GM18498 (cell line): ENCODE results near the gene CELF4.

Source experiments
- ATAC-seq: cut with Tn5 transposase; IDR thresholded peaks from one replicate; pipeline ENCODE4 v1.9.1; 2021; ENCODE audit warnings: mild to moderate bottlenecking, moderate library complexity; ENCODE audit not compliant: unreplicated experiment

The CELF4 gene

GRCh38 chr18:37247497-37248161 lies 318.0 kb downstream of the CELF4 start:
- no peak for ATAC-seq

DNA sequence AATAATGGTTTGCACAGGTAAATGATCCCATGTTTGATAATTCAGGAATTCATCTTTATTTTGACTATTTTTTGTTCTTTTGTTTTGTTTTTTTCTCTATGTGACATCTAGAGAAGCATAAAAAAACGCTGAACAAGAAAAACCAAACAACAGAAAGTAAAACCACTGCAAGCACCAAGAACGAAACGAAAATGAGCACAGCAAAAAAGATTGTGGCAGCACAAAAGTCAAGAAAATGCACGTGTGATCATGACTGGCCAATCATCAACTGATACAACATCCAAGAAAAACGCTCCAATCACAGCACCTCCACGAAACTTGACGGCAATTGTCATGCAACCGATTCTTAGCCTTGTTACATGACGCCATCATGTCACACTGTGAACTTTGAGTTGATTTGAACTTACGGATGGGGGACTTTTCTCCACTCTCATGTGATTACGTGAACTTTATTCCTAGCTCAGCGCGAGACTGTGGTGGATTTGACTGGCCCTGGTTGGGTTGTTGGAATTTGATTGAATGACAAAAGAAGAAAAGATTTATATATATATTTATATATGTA lies 318.7 kb downstream of the CELF4 start:
- ATAC-seq = no peak

DNA sequence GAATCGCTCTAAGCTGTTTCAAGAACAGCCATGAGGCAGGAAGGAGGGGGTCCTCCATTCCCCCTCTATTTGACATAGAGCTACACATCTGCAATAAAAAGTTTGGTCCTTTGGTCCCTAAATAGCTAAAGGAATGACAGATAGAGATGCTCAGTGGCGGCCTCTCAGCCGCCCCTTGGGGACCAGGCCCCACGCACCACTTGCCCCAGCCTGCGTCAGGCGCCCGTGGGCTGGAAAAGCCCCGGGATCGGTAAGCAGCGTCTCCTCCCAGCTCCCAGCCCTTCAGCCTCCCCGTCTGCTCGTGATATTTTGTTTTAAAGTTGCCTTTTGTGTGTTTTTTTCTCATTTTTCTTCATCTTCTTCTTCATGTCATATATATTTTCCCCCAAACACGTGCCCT lies 321.0 kb downstream of the CELF4 start:
- ATAC-seq = no peak

- ATAC-seq = no peak
Observed at GRCh38 chr18:37243741-37244140, 321.9 kb downstream of the CELF4 start.

- no peak for ATAC-seq
Observed at GRCh38 chr18:37242826-37243560, 322.6 kb downstream of the CELF4 start.

DNA sequence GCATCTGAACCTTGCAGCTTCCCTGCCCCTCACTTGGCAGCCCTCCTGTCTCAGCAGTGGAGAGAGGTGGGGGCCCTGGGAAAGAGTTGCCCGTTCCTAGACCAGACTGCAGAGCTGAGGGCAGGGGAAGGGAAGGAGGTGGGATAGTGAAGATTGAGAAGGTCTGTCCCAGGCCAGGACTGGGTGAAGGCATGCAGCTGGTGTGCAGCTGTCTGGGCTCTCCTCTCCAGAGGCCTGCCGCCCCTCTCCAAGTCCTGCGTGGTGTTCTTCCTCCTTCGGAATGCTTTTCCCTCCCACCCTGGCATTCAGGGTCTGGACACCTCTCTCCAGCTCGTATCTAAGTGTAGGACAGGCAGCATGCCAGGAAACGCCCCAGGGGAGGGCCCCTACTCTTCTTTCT lies 323.5 kb downstream of the CELF4 start:
- ATAC-seq = no peak

DNA sequence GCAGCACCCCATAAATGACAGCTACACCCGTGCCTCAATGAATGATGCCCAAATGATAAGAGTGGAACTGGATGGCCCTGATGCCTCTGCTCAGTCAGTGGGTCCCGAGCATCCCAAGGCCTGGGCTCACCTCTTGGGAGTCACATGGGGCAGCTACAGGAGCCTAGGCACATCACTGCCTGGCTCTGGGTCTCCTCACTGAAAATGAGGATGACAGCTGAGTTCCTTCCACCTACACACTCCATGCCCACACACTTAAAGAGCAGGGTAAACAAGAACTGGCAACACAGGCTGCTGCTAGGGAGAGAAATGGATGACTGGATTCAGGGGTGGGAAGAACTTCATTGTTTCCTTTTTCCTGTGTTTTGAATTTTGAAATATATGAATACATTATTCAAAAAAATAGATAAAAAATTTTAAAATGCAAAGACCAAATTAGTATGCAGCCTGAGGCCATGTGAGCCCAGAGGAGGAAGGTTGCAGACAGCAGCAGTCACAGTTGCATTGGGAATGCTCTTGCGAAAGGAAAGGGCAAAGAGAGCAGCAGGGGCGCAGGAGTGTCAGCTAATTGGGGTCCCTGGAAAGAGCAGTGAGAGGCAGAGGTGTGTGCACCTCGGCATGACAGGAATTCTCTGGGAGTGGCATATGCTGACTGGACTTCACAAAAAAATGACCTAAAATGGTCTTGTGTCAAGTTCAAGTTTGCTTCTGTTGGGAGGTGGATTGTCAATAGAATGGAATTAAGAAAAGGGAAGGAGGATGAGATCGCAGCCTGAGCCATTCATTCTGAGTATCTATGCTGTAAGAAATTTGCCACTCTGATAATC lies 327.1 kb downstream of the CELF4 start:
- ATAC-seq = no peak

- no peak for ATAC-seq
Observed at GRCh38 chr18:37235583-37235982, 330.0 kb downstream of the CELF4 start.

- no peak for ATAC-seq
Observed at GRCh38 chr18:37231251-37231650, 334.3 kb downstream of the CELF4 start.

- ATAC-seq = no peak
Observed at GRCh38 chr18:37230768-37231167, 334.8 kb downstream of the CELF4 start.

DNA sequence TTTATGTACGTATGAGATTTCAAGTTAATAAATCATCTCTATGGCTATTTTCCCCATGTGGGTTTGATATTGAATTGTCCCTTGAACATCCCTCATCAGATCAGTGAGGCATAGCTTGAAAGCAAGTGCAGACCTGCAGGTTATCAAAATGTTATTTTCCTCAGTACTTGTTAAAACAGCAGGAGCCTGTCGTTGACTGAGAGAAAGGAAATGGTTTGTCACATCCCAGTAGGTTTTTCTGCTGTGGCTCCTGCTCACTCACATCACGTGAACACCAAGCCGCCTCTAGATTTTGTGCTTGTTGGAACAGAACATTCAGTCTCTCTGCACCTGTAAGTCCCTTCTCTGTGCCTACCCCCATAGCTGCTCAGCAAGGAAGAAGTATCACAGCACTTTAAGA lies 340.3 kb downstream of the CELF4 start:
- no peak for ATAC-seq

- ATAC-seq = no peak
Observed at GRCh38 chr18:37222999-37223378, 342.6 kb downstream of the CELF4 start.

GRCh38 chr18:37222354-37222998 lies 343.1 kb downstream of the CELF4 start:
- ATAC-seq = no peak

- ATAC-seq = no peak
Observed at GRCh38 chr18:37219257-37219656, 346.3 kb downstream of the CELF4 start.

DNA sequence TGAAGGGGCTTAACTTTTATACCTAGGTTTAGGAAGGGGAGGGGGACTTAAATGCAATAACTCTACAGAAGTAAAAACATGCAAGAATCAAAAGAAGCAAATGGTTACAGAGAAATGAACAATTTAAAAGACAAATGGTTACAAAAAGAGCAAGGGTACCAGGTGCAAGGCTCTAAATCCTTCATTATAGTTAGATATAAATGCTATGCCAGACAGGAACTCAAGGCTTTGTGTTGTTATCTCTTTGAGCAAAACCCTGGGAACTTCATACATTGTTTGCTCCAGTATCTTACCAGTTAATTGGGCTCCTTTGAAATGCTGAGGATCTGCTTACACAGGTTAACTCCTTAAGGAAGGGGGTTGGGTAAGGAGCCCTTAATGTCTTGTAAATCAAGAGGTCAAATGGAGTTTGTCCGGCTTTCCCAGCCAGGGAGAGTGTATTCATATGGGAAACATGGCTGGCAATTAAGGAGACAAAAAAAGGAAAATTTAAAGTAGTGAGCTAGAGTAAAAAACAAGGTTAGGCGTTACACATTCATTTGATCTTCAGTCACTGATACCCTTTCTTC lies 347.5 kb downstream of the CELF4 start:
- ATAC-seq = no peak

DNA sequence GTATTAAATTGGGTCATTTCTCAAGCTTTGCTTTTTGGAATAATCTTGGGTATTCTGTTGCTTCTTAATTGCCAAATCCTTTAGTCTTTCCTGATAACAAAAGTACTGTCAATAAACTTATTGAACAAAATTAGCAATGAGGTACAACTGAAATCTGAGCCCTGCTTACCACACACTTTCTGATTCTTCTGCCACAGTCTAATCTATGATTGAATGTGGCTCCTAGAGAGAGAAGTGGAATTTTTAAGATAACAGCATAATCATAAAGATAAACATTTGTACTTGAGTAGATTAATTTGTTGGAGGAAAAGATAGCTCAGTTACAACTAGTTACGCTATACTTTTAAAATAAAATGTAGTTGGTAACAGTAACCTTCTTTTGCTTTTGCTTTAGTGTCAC lies 354.8 kb downstream of the CELF4 start:
- no peak for ATAC-seq

- no peak for ATAC-seq
Observed at GRCh38 chr18:37207343-37207742, 358.3 kb downstream of the CELF4 start.

DNA sequence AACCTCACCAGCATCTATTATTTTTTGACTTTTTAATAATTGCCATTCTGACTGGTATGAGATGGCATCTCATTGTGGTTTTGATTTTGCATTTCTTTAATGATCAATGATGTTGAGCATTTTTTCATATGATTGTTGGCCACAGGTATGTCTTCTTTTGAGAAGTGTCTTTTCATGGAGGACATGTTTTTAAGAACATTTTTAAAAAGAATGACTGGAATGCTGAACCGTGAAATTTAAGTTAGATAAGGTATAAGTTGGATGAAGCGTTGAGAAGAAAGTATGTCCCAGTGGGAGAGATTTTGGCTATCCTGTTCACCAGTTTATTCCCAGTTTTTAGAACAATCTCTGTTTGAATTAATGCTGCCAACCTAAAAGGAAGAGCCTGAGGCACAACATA lies 365.9 kb downstream of the CELF4 start:
- no peak for ATAC-seq
